Measurements from ENCODE around the gene ETV2.
A peak's percentile ranks its signal among the peaks of the same experiment; 100 is the strongest.

The ETV2 gene

GRCh38 chr19:35693835-35694599 lies 52.5 kb downstream of the ETV2 start:
- TF ChIP-seq CTCF (conservative IDR thresholded peaks at IDR 0.05; ENCODE audit: low read depth, low read length) = peak; percentile 98
- no peak overlapping the region for H3K4me3 ChIP-seq (ENCODE audit: low read depth, low read length)
- peak; percentile 87 for DNase-seq (ENCODE audit: low read depth)

All from choroid plexus epithelial cell (primary cell).